Activated T-helper 2 cell treated with anti-CD3 and anti-CD28 coated beads, Interferon-gamma antibody, Interleukin-2, Interleukin-4, amounts not matched to agents 10 μg/mL and 5 μg/mL and 100 μg/mL, durations not matched to agents 14 hours and 24 hours and 36 hours (primary cell): ENCODE measurements around the gene POLD1. TPM values are rescaled to one million over a fixed set of nuclear protein-coding genes. Genes with fewer than 3 reads are reported as not detected.
"Not testable (repeated sequence)": the region's sequence is repeated elsewhere in the genome, so short reads cannot be mapped to it uniquely, and the experiment has no call there.

Source experiments
- DNase-seq: peaks from one replicate; pipeline ENCODE4 v3.0.0; 2021; ENCODE audit warnings: low spot score
- H3K27ac Mint-ChIP-seq: one replicate; pipeline ENCODE4 v1.8.0; 2021; ENCODE audit warnings: mixed read lengths
- H3K27me3 Mint-ChIP-seq: one replicate; pipeline ENCODE4 v1.8.0; 2021; ENCODE audit warnings: low read depth, mixed read lengths
- H3K36me3 Mint-ChIP-seq: one replicate; pipeline ENCODE4 v1.8.0; 2021; ENCODE audit warnings: low read depth, mixed read lengths
- H3K4me1 Mint-ChIP-seq: one replicate; pipeline ENCODE4 v1.8.0; 2021; ENCODE audit warnings: low read depth, mixed read lengths
- H3K4me3 Mint-ChIP-seq: one replicate; pipeline ENCODE4 v1.8.0; 2021; ENCODE audit warnings: low read depth, mild to moderate bottlenecking, moderate library complexity, mixed read lengths
- H3K9me3 Mint-ChIP-seq: one replicate; pipeline ENCODE4 v1.8.0; 2021; ENCODE audit warnings: mixed read lengths
- intact Hi-C: fragments of 100-400 bp; cut with micrococcal nuclease; formaldehyde crosslinking; loops from one replicate; pipeline ENCODE4 v1.15.1; 2023
- total RNA-seq: library from RNA; stranded (reverse); gene quantifications from 2 replicates; pipeline ENCODE4 v1.2.3, GENCODE V29; 2022

The POLD1 gene
- total RNA-seq, 1 donor from 2014 or later: 153 TPM

DNA sequence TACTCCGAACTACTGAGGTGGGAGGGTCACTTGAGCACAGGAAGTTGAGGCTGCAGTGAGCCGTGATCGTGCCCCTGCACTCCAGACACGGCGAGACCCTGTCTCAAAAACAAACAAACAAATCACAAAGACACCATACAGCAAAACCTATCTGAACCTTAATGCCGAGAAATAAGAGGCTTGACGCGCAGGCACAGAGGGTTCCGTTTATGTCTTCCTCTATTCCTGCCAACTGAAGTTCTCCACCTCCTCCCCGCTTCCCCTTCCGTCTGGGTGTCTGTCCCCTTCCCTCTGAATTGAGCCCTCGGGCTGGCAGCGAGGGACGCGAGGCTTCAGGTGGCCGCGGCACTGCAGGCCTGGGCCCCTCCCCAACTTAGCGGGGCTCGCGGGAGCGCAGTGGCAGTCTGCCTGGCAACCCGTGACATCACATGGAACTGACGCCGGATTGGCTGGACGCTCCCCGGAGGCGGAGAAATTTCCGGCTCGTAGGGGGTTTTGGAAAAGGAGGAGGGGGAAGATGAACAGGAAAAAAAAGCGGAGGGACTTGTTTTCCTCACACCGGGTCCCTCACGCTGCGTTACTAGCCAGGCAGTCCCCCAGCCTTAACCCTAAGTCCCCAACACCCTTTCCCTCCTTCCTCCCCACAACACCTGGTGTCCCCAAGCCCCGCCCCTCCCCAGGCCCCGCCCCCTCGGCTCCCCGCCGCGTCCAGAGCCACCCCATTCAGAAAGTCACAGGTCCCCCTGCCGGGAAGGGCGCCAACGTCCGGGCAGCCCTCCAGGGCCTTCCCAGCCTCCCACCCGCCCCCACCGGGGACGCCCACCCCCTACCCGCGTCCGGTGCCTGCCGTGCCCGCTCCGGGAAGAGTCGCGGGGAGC is 47.4 kb downstream of the POLD1 start:
- Mint-ChIP-seq H3K4me3 (peak overlapping the region; percentile 90), H3K27ac (peak overlapping the region; percentile 92), H3K4me1 (peaks cover 8% of the 10 kb centered on the region), H3K9me3 (no peaks in the 10 kb centered on the region), H3K36me3 (no peaks in the 10 kb centered on the region), H3K27me3 (peaks cover 13% of the 10 kb centered on the region)
- DNase-seq: peak; percentile 84
- intact Hi-C loops: no loop called here

DNA sequence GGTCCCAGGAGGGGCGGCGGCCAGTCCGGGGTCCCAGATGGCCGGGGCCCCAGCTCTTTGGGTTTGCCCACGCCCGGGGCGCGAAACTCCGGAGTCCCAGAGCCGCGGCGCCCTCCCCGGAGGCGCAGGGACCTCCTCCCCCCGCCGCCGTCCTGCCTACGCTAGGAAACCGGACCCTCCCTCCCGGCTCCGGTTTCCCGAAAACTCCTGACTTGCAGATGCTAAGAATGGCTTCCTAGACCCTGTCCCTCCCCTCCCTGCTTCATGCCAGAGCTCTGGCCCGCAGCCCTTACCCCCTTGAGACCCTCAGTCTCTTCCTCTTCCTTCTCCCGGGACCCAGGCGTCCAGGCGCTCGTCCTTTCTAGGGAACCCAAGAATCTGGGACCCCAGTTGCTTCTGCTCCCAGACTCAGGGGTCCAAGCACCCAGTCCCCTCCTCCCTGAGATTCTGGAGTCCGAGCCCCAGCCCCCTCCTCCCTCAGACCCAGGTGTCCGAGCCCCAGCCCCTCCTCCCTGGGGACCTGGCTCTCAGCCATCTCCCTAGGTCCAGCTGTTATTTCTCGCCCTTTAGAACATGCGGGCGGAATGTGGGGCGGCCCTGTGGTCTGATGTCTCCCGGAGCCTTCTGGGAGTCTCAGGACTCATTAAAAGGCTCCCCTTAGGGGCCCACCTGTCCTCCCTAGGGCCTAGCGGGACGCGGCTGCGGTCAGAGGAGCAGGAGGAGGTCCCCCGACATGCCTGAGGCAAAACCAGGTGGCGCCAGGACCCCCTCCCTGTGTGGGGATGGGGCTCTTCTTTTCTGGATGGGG is 48.3 kb downstream of the POLD1 start, which contains the start of gene MYBPC2:
Gene MYBPC2, plus strand, starts transcription at position 672 of the 808 bp plus-strand sequence. Its CDS starts 62 bp downstream, at position 734.
- peaks cover 8% of the 10 kb centered on the region for H3K4me1 Mint-ChIP-seq
- intact Hi-C loops: no loop called here
- H3K27me3 Mint-ChIP-seq: peaks cover 13% of the 10 kb centered on the region
- no peaks in the 10 kb centered on the region for H3K9me3 Mint-ChIP-seq
- DNase-seq: no peak
- no peaks in the 10 kb centered on the region for H3K36me3 Mint-ChIP-seq
- peak within 1 kb of the TSS; percentile 90 for H3K4me3 Mint-ChIP-seq
- peak within 1 kb of the TSS; percentile 92 for H3K27ac Mint-ChIP-seq

DNA sequence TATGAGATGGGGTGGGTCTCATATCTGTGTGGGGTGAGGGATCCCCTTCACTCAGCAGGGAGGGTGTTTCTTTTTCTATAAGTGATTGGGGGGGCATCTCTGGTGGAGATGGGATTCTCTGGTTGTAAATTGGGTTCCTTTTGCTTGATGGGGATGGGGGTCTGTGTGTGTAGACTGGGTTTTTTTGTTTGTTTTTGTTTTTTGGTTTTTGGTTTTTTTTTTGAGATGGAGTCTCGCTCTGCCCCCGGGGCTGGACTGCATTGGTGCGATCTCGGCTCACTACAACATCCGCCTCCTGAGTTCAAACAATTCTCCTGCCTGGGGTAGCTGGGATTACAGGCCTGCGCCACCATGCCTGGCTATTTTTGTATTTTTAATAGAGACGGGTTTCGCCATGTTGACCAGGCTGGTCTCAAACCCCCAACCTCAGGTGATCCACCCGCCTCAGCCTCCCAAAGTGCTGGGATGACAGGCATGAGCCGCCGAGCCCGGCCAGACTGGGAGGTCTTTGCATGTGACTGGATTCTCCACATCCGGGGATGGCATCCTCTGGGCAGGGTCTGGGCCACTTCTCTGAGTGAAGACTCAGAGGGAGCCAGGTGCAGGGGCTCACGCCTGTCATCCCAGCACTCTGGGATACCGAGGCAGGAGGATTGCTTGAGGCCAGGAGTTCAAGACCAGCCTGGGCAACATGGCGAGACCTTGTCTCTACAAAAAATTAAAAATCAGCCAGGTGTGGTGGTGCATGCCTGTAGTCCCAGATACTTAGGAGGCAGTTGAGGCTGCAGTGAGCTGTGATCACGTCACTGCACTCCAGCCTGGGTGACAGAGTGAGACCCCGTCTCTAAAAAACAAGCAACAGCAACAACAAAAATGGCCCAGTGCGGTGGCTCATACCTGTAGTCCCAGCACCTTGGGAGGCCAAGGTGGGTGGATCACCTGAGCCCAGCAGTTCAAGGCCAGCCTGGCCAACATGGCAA is 49.3 kb downstream of the POLD1 start:
- Mint-ChIP-seq H3K4me1 (peaks cover 8% of the 10 kb centered on the region), H3K4me3 (peak overlapping the region; percentile 71), H3K27ac (no peak overlapping the region), H3K9me3 (no peaks in the 10 kb centered on the region), H3K36me3 (no peaks in the 10 kb centered on the region), H3K27me3 (peaks cover 13% of the 10 kb centered on the region)
- intact Hi-C loops: no loop called here
- no peak for DNase-seq

DNA sequence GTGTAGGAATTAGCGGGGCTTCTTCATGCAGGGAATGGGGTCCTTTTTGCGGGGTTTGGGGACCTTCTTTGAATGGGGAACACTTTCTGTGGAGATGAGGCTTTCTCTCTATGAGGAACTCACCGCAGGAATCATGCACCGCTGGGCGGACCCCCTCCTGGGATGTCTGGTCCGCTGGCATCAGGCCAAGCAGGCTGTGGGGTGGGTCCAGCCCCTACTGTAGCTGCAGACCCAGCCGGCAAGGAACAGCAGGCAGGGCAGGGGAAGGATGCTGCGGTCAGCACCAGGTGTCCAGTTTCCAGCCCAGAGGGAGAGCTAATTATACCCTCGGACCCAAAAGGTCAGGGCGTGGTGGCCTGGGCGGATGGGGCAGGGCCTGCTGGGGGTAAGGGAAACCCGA is 50.4 kb downstream of the POLD1 start:
- no peaks in the 10 kb centered on the region for H3K36me3 Mint-ChIP-seq
- DNase-seq: no peak
- peaks cover 13% of the 10 kb centered on the region for H3K27me3 Mint-ChIP-seq
- H3K4me1 Mint-ChIP-seq: peaks cover 8% of the 10 kb centered on the region
- intact Hi-C loops: no loop called here
- H3K4me3 Mint-ChIP-seq: peak overlapping the region; percentile 6
- no peak overlapping the region for H3K27ac Mint-ChIP-seq
- H3K9me3 Mint-ChIP-seq: no peaks in the 10 kb centered on the region

DNA sequence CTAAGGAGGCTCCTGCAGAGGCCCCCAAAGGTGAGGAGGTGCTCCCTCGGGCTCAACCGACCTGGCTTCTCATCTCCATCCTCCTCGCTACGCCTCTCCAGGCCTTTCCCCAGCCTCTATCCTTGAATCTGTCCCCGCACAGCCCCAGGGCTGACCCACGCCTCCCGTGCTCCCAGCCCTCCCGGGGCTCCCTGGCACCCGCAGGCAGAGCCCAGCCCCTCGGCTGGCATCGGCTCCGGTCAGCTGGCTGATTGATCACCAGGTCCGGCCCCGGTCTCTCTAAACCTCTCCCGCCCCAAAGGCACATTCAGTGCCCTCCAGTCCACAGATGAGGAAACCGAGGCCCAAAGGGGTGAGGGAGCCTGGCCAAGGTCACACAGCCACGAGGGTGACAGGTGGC is 51.1 kb downstream of the POLD1 start:
- DNase-seq: no peak
- Mint-ChIP-seq H3K27ac (no peak overlapping the region), H3K36me3 (no peaks in the 10 kb centered on the region), H3K4me3 (no peak overlapping the region), H3K27me3 (peaks cover 16% of the 10 kb centered on the region), H3K9me3 (no peaks in the 10 kb centered on the region), H3K4me1 (peaks cover 8% of the 10 kb centered on the region)
- intact Hi-C loops: no loop called here

DNA sequence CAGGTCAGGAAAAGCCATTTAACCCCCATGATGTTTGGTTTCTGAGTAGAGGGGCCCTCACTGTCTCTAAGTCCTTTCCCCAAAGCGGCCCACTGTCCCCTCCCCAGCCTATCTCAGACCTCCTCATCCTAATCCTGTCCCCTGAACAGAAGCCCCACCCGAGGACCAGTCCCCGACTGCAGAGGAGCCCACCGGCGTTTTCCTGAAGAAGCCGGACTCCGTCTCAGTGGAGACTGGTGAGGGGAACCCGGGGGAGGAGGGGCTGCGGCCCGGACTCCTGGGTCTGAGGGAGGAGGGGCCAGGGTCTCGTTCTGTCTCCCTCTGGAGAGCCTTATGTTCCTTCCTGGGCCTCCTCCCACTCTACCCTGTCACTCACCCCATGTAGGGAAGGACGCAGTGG is 51.5 kb downstream of the POLD1 start:
- DNase-seq: no peak
- Mint-ChIP-seq H3K27me3 (peaks cover 16% of the 10 kb centered on the region), H3K4me1 (peaks cover 8% of the 10 kb centered on the region), H3K4me3 (no peak overlapping the region), H3K36me3 (no peaks in the 10 kb centered on the region), H3K9me3 (no peaks in the 10 kb centered on the region), H3K27ac (no peak overlapping the region)
- intact Hi-C loops: no loop called here

DNA sequence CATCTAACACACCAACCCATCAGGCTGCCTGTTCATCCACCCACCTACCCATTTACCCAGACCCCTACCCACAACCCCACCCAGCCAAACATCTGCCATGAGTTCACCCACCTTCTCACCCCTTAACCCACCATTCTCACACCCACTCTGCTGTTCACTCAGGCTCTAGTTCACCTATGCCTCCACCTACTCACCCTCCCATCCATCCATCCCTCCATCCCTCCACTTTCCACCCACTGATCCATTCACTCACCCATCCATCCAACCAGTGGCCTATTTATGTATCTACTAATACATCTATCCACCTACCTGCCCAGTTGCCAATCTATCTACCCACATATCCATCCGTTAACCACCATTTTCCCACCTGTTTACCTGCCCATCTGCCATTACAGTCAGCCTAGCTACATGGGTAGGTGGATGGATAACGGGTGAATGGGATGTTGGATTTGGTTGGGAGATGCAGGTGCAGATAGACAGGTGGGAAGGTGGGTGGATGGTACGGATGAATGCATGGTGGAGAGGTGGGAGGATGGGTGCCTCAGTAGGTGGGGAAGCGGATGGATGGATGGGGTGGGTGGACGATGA is 53.8 kb downstream of the POLD1 start:
- no peaks in the 10 kb centered on the region for H3K9me3 Mint-ChIP-seq
- peaks cover 10% of the 10 kb centered on the region for H3K27me3 Mint-ChIP-seq
- H3K27ac Mint-ChIP-seq: no peak overlapping the region
- intact Hi-C loops: no loop called here
- H3K4me1 Mint-ChIP-seq: no peaks in the 10 kb centered on the region
- H3K4me3 Mint-ChIP-seq: no peak overlapping the region
- DNase-seq: no peak
- H3K36me3 Mint-ChIP-seq: no peaks in the 10 kb centered on the region

DNA sequence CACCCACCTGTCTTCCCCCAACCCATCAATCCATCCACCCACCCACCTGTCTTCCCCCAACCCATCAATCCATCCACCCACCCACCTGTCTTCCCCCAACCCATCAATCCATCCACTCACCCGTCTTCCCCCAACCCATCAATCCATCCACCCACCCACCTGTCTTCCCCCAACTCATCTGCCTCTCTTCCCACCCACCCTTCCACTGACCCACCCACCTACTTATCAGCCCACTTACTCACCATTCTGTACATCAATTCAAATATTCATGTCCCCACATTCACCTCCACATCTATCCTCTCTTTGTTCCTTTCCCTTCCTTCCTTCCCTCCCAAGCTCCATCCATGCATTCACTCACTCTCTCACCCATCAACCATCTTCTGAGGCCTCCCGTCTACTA is 55.0 kb downstream of the POLD1 start:
- H3K27ac Mint-ChIP-seq, H3K9me3 Mint-ChIP-seq, H3K27me3 Mint-ChIP-seq, intact Hi-C loops, H3K4me3 Mint-ChIP-seq, H3K36me3 Mint-ChIP-seq, H3K4me1 Mint-ChIP-seq, DNase-seq: not testable (repeated sequence)

DNA sequence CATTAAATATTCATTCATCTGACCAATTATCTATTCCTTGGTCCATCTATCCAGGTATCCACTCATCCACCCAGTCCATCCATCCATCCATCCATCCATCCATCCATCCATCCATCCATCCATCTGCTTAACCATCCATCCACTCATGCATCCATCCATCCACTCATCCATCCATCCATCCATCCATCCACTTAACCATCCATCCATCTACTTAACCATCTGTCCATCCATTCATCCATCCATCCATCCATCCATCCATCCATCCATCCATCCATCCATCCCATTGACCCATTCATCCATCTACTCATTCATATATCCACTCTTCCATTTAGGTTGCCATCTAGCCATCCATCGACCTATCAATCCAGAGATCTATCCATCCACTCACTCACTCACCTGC is 59.9 kb downstream of the POLD1 start:
- peaks cover 4% of the 10 kb centered on the region for H3K27me3 Mint-ChIP-seq
- H3K36me3 Mint-ChIP-seq: no peaks in the 10 kb centered on the region
- no peaks in the 10 kb centered on the region for H3K9me3 Mint-ChIP-seq
- H3K4me3 Mint-ChIP-seq: no peak overlapping the region
- H3K4me1 Mint-ChIP-seq: no peaks in the 10 kb centered on the region
- DNase-seq: no peak
- no peak overlapping the region for H3K27ac Mint-ChIP-seq
- intact Hi-C loops: no loop called here

DNA sequence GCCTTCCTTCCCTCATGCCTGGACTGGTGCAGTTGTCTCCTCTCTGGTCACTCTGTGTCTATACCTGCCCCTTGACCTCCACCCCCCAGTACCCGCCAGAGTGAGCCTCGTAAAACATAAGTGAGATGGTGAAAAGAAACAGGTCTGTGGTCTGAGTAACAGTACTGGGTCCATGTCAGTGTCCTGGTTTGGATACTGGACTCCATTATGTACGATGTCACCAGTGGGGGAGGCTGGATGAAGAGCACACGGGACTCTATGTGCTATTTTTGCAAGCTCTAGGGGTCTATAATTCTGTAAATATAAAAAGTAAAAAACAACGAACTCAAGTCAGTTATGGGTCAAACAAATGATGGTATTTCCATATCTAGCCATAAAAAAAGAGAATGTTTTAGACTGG is 62.9 kb downstream of the POLD1 start:
- intact Hi-C loops: no loop called here
- H3K9me3 Mint-ChIP-seq: no peaks in the 10 kb centered on the region
- no peak overlapping the region for H3K27ac Mint-ChIP-seq
- no peaks in the 10 kb centered on the region for H3K4me1 Mint-ChIP-seq
- no peak overlapping the region for H3K4me3 Mint-ChIP-seq
- no peaks in the 10 kb centered on the region for H3K36me3 Mint-ChIP-seq
- peaks cover 2% of the 10 kb centered on the region for H3K27me3 Mint-ChIP-seq
- DNase-seq: no peak

DNA sequence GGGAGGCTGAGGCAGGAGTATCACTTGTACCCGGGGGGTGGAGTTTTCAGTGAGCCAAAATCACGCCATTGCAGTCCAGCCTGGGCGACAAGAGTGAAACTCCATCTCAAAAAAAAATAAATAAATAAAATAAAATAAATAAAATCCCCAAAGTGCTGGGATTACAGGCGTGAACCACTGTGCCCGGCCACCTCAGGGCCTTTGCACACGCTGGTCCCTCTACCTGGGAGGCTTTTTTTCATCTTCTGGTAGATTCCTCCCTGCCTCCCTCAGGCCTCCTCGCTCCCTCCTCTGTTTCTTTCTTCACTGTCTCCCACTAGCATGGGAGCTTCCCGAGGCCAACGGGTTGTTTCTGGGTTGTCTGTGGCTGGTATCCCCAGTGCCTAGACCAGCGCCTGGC is 63.6 kb downstream of the POLD1 start:
- intact Hi-C loops: no loop called here
- H3K27ac Mint-ChIP-seq: no peak overlapping the region
- peaks cover 2% of the 10 kb centered on the region for H3K27me3 Mint-ChIP-seq
- no peaks in the 10 kb centered on the region for H3K9me3 Mint-ChIP-seq
- H3K36me3 Mint-ChIP-seq: no peaks in the 10 kb centered on the region
- no peak overlapping the region for H3K4me3 Mint-ChIP-seq
- no peaks in the 10 kb centered on the region for H3K4me1 Mint-ChIP-seq
- DNase-seq: no peak
